IPS-18a (cell line): ENCODE measurements around the gene SLC27A5.
"Not testable (repeated sequence)": the region's sequence is repeated elsewhere in the genome, so short reads cannot be mapped to it uniquely, and the experiment has no call there.

Experiments
- H3K27ac ChIP-seq: one replicate; pipeline ENCODE4 v1.5.1; 2013; ENCODE audit warnings: low read length
- H3K27me3 ChIP-seq: one replicate; pipeline ENCODE4 v1.6.1; 2013; ENCODE audit warnings: mild to moderate bottlenecking, low read length; ENCODE audit not compliant: control insufficient read depth, insufficient read depth
- H3K36me3 ChIP-seq: one replicate; pipeline ENCODE4 v1.6.1; 2013; ENCODE audit warnings: low read depth, low read length; ENCODE audit not compliant: control insufficient read depth
- H3K4me1 ChIP-seq: one replicate; pipeline ENCODE4 v1.6.1; 2013; ENCODE audit warnings: low read depth, low read length; ENCODE audit not compliant: control insufficient read depth
- H3K4me3 ChIP-seq: one replicate; pipeline ENCODE4 v1.5.1; 2013; ENCODE audit warnings: low read length
- H3K9ac ChIP-seq: one replicate; pipeline ENCODE4 v1.6.1; 2013; ENCODE audit warnings: mild to moderate bottlenecking, low read length, moderate library complexity
- H3K9me3 ChIP-seq: one replicate; pipeline ENCODE4 v1.6.1; 2013; ENCODE audit warnings: low read depth, low read length; ENCODE audit not compliant: control insufficient read depth

SLC27A5 gene

DNA sequence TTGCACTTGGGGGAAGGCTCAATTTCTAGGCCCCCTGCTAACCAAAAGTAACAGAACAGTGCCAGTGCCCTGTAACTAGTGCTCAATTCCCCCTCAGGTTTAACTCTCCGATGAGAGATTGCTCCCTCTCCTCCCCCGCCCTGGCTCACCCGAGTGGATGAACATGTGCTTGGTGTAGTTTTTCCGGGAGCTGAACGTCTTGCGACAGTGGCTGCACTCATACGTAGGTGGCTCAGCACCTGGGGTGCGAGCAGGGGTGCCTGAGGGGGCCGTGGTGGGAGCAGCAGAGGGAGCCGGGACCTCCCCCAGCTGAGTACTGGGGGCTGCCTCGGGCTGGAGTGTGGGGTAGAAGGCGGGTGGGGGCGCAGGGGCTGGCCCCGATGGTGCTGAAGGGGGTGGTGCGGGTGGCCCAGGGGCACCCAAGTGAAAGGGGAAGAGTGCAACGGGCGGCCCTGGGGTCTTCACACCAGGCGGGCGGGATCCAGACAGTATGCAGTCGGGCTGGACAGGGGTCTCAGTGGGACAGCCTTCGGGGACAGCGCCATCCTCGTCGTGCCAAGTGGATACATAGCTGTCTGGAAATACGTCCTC, 4.5 kb upstream of the SLC27A5 start:
- Histone ChIP-seq H3K4me1 (peaks cover 22% of the 10 kb centered on the region), H3K4me3 (peak overlapping the region; percentile 28), H3K9me3 (no peaks in the 10 kb centered on the region), H3K27me3 (no peaks in the 10 kb centered on the region), H3K27ac (no peak overlapping the region), H3K9ac (peak overlapping the region; percentile 27), H3K36me3 (no peaks in the 10 kb centered on the region)

DNA sequence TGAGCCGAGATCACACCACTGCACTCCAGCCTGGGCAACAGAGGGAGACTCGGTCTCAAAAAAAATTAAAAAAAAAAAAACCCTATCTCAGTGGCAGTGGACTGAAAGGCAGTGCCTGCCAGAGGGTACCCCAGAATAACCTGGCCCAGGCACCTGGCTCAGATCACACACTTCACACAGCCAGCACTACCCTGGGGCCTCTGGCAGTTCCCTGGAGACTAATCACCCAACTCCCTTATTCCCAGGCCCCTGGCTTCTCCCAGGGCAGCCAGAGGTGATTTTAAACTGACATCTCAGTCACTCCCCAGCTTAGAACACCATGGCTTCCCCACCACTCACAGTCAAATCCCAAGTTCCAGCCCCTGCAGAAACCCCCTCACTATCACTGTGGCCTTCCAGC, 3.5 kb upstream of the SLC27A5 start:
- H3K27ac ChIP-seq: no peak overlapping the region
- H3K36me3 ChIP-seq: no peaks in the 10 kb centered on the region

DNA sequence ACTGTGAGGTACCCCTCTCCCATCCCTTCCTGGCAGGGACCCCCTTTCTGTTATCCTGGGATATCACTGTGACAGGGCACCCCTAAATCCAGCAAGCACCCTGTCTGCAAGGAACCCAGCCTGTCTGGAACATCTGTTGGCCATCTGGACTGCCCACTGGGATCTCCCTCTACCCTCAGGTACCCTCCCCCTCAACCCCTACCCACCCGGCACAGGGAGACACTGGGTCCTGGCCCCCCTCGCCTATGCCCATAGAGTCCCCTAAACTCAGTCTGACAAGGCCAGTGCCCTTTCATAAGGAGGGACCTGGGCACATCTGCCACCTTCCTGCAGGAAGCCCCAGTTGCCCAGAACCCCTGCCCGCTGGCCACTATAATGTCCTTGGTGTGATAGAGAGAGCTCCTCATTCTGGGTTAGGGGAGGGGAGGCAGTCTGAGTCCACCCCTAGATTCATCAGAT, 2.8 kb upstream of the SLC27A5 start:
- Histone ChIP-seq H3K27me3 (no peaks in the 10 kb centered on the region), H3K36me3 (no peaks in the 10 kb centered on the region), H3K4me3 (peak overlapping the region; percentile 55), H3K9me3 (no peaks in the 10 kb centered on the region), H3K9ac (peak overlapping the region; percentile 57), H3K27ac (peak overlapping the region; percentile 35), H3K4me1 (peaks cover 22% of the 10 kb centered on the region)

More for the DNA sequence above, 3.5 kb upstream of the SLC27A5 start:
- no peaks in the 10 kb centered on the region for H3K9me3 ChIP-seq
- no peaks in the 10 kb centered on the region for H3K27me3 ChIP-seq
- peaks cover 22% of the 10 kb centered on the region for H3K4me1 ChIP-seq
- H3K4me3 ChIP-seq: no peak overlapping the region
- H3K9ac ChIP-seq: no peak overlapping the region

DNA sequence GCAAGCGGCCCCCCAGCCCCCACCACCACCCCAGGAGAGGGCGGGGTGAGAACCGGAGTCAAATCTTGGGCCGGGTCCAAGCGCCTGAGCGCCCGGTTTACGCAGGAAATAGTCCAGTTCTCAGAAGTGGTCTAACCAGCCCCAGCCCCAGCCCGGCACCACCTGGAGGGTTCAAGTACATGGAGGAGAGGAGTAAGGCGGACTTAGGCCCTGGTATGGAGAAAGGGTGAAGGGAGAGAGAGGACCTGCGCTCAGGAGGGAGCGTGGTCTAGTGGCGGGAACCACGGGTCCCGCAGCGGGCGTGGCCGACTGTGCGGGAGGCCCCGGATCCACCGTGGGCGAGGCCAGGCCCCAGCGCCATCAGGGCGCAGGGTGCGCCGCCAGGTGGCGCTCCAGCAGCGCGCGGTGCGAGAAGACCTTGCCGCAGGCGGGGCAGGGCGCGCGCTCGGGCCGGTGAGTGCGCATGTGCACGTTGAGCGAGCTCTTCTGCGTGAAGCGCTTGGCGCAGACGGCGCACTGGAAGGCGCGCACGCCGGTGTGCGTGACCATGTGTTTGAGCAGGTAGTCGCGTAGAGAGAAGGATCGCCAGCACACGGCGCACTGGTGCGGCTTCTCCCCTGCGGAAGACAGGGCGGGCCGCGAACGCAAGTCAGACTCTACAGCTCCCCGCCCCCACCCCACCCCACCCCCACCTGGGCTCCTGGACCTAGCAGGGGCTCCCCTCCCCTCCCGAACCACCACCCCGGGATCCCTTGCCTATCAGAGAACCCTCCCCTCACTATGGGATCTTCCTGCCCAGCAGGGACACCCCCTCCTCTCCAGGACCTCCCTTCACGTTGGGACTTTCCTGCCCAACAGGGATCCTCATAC, 2.1 kb upstream of the SLC27A5 start:
- peak overlapping the region; percentile 57 for H3K9ac ChIP-seq
- H3K27ac ChIP-seq: peak overlapping the region; percentile 35
- H3K36me3 ChIP-seq: no peaks in the 10 kb centered on the region
- peaks cover 22% of the 10 kb centered on the region for H3K4me1 ChIP-seq
- no peaks in the 10 kb centered on the region for H3K9me3 ChIP-seq
- H3K4me3 ChIP-seq: peak overlapping the region; percentile 55
- no peaks in the 10 kb centered on the region for H3K27me3 ChIP-seq

DNA sequence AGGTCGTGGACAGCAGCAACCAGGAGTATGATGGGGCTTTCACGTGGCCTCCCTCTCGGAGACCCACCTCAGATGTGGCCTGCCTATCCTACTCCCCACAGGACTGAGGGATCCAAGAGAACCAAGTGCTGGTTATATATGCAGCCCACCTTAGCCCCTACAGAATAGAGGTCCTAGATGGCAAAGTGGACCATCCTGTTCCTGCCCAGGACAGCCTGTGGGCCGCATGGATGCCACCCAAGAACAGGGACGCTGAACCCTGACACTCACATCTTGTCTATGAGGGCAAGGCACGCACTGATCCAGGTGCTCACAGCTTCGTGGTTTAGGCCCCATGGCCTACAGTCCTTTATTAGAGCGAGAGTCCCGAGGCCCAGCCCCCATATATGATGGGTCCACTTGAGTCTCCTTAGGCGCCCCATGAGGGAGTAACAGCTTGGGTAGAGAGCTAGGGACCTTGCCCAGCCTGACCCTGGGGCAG, 1.5 kb upstream of the SLC27A5 start:
- H3K4me1 ChIP-seq: peaks cover 17% of the 10 kb centered on the region
- no peaks in the 10 kb centered on the region for H3K27me3 ChIP-seq
- no peaks in the 10 kb centered on the region for H3K9me3 ChIP-seq
- H3K36me3 ChIP-seq: no peaks in the 10 kb centered on the region
- H3K27ac ChIP-seq: no peak overlapping the region
- H3K4me3 ChIP-seq: no peak overlapping the region
- H3K9ac ChIP-seq: peak overlapping the region; percentile 26

DNA sequence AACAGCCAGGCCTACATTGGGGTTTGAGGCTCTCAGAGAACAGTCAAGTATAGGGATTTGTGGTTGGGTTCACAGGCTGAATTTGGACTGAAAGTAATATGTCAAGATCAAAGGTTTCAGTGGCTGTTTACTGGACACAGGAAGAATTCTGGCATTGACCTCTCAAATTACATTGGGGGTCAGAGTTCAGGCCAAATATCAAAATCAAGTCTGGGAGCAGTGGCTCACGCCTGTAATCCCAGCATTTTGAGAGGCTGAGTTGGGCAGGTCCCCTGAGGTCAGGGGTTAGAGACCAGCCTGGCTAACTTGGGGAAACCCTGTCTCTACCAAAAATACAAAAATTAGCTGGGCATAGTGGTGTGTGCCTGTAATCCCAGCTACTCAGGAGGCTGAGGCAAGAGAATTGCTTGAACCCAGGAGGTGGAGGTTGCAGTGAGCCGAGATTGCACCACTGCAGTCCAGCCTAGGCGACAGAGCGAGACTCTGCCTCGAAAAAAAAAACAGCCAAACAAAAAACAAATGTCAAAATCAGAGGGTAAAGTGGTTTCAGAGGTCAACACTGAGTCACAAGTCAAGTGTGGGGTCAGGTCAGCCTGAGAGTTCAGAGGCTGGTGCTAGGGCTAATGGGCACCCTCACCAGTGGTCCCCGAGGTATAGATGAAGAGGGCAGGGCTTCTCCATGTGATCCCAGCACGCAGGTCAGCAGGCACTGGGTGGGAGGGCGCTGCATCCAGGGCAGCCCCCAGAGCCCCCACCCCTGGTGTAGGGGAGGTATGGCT, 1.5 kb downstream of the SLC27A5 start:
- H3K4me1 ChIP-seq: peaks cover 6% of the 10 kb centered on the region
- H3K4me3 ChIP-seq: no peak overlapping the region
- H3K36me3 ChIP-seq: no peaks in the 10 kb centered on the region
- H3K27me3 ChIP-seq: no peaks in the 10 kb centered on the region
- no peak overlapping the region for H3K27ac ChIP-seq
- no peaks in the 10 kb centered on the region for H3K9me3 ChIP-seq
- no peak overlapping the region for H3K9ac ChIP-seq

DNA sequence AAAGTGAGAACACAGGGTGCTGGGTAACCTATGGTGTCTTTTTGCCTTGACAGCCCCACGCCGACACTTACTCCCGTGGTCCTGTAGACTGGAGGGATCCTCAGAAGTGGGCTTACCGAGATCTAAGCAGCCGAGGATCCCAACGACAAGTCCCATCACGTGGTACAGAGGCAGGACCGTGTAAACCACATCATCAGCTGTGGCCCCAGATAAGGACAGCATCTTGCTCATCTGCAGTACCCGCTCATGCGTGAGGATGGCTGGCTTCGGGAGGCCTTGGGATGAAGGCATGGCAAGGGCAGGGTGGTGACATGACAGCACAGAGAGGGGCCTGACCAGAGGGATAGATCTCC, 2.1 kb downstream of the SLC27A5 start:
- H3K27me3 ChIP-seq: no peaks in the 10 kb centered on the region
- no peaks in the 10 kb centered on the region for H3K36me3 ChIP-seq
- no peak overlapping the region for H3K4me3 ChIP-seq
- H3K4me1 ChIP-seq: peaks cover 4% of the 10 kb centered on the region
- no peak overlapping the region for H3K9ac ChIP-seq
- no peaks in the 10 kb centered on the region for H3K9me3 ChIP-seq
- H3K27ac ChIP-seq: no peak overlapping the region

DNA sequence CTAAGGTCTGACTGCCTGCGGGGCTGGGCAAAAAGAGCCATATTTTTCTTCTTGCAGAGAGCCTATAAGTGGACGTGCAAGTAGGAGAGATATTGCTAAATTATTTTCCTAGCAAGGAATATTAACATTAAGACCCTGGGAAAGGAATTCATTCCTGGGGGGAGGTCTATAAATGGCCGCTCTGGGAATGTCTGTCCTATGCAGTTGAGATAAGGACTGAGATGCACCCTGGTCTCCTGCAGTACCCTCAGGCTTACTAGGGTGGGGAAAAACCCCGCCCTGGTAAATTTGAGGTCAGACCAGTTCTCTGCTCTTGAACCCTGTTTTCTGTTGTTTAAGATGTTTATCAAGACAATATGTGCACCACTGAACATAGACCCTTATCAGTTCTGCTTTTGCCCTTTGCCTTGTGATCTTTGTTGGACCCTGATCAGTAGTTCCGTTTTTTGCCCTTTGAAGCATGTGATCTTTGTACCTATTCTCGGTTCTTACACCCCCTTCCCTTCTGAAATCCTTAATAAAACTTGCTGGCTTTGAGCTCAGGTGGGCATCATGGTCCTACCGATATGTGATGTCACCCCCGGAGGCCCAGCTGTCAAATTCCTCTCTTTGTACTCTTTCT, 4.1 kb downstream of the SLC27A5 start:
- H3K27me3 ChIP-seq, H3K9ac ChIP-seq, H3K9me3 ChIP-seq, H3K4me3 ChIP-seq, H3K36me3 ChIP-seq, H3K27ac ChIP-seq, H3K4me1 ChIP-seq: not testable (repeated sequence)

DNA sequence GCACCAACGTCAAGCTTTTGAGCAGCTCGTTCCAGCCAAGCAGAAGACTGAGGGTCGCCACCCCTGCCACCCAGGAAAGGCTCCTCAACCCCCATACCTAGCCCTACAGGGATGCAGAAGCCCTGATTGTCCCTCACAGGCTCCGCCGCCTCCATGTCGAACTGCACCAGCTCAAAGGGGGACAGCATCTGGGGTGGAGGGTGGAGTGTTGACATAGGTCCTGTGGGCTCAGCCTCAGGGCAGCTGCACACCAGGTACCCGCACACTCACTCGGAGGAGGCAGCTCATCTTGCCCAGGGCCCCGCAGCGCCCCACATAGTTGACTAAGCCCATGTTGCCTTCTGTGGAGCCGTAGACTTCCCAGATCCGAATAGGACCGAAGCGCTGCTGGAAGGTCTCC, 11.6 kb downstream of the SLC27A5 start:
- no peaks in the 10 kb centered on the region for H3K4me1 ChIP-seq
- H3K4me3 ChIP-seq: peak overlapping the region; percentile 93
- no peaks in the 10 kb centered on the region for H3K36me3 ChIP-seq
- H3K27me3 ChIP-seq: no peaks in the 10 kb centered on the region
- no peak overlapping the region for H3K27ac ChIP-seq
- H3K9ac ChIP-seq: no peak overlapping the region
- no peaks in the 10 kb centered on the region for H3K9me3 ChIP-seq

DNA sequence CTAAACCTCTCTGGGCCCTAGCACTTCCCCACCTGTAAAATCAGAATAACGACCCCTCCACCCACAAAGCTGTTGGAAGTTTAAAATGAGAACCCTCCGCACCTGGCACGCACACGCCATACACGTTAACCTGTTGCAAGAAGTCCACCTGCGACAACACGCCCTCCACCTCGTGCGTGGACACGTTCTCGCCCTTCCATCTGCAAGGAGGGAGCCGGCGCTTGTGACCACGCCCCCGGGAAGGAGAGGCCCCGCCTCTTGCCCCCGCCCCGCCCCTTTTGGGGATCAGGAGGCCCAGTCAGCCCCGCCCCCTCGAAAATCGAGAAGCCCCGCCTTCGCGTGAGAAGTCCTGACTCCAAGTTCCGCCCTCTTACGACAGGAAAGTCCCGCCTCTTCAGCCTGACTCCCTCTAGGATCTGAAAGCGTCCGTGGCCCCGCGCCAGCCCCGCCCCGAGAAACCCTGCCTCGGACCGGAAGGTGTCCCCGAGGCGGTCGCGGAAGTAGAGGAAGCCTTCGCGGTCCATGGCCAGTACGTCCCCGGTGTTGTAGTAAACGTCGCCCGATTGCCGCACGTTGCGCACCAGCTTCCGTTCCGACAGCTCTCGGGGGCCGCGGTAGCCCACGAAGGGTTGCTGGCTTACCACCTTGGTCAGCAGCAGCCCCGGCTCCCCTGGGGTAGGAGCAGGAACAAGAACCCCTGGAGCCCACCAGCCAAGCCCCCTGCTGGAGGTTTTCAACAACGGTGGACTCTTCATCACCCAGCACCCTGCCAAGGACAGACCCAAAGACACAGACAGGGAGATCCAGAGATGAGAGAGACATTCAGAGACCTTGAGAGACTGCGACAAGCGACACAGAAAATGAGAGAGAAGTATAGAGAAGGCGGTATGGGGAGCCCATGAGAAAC, 12.5 kb downstream of the SLC27A5 start:
- Histone ChIP-seq H3K9ac (peak overlapping the region; percentile 61), H3K4me1 (no peaks in the 10 kb centered on the region), H3K9me3 (no peaks in the 10 kb centered on the region), H3K4me3 (peak overlapping the region; percentile 93), H3K36me3 (no peaks in the 10 kb centered on the region), H3K27me3 (no peaks in the 10 kb centered on the region), H3K27ac (no peak overlapping the region)
